Neural crest cell (in vitro differentiated cells): ENCODE data around the gene GRK5. TPM values are rescaled to one million over a fixed set of nuclear protein-coding genes. Genes with fewer than 3 reads are reported as not detected.
A peak's percentile ranks its signal among the peaks of the same experiment; 100 is the strongest.

ENCODE experiments used
- DNase-seq: peaks from one replicate; pipeline ENCODE4 v3.0.0; 2021; ENCODE audit warnings: low read depth, mixed read lengths, low spot score
- H3K27ac Mint-ChIP-seq: one replicate; pipeline ENCODE4 v1.8.0; 2021; ENCODE audit warnings: mild to moderate bottlenecking, mixed read lengths; ENCODE audit not compliant: unreplicated experiment
- H3K27me3 Mint-ChIP-seq: 2 replicates; pipeline ENCODE4 v1.8.0; 2021; ENCODE audit warnings: low read depth, mild to moderate bottlenecking, mixed read lengths
- H3K36me3 Mint-ChIP-seq: 2 replicates; pipeline ENCODE4 v1.8.0; 2021; ENCODE audit warnings: low read depth, mild to moderate bottlenecking, mixed read lengths
- H3K4me1 Mint-ChIP-seq: 2 replicates; pipeline ENCODE4 v1.8.0; 2021; ENCODE audit warnings: mixed read lengths
- H3K4me3 Mint-ChIP-seq: one replicate; pipeline ENCODE4 v1.8.0; 2021; ENCODE audit warnings: mild to moderate bottlenecking, mixed read lengths
- H3K9me3 Mint-ChIP-seq: 2 replicates; pipeline ENCODE4 v1.8.0; 2021; ENCODE audit warnings: mixed read lengths
- total RNA-seq: library from RNA; stranded (reverse); gene quantifications from 2 replicates; pipeline ENCODE4 v1.2.1, GENCODE V29; 2021
- TF ChIP-seq, protein P1 (sequence below): fragments of 200-600 bp; sonication (generic); conservative IDR thresholded peaks from 2 replicates; pipeline ENCODE4 v1.5.0; 2021; ENCODE audit warnings: antibody characterized with exemption, mild to moderate bottlenecking

Gene GRK5
- total RNA-seq, 1 donor from 2014 or later, result 13.5 TPM

DNA sequence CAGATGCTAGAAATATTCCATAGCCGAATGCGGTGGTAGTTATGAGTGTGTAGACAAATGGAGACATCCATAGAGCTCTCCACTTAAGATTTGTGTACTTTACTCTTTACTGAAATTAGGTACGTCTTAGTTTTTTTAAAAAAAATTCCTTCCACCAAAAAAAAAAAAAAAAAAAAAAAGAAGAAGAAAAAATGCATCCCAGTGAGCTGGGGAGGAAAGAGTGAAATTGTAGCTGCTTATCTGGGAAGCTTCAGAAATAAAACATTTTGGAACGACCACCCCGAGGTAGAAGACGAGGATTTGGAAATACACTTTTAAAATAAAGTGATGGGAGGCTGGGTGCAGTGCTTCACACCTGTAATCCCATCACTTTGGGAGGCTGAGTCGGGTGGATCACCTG lies 281.3 kb downstream of the GRK5 start:
- no peak for DNase-seq
- Mint-ChIP-seq H3K27me3 (no peaks in the 10 kb centered on the region), H3K9me3 (no peaks in the 10 kb centered on the region), H3K36me3 (no peaks in the 10 kb centered on the region), H3K4me3 (no peak overlapping the region), H3K27ac (no peak overlapping the region), H3K4me1 (no peaks in the 10 kb centered on the region)
- TF ChIP-seq, protein P1, sequence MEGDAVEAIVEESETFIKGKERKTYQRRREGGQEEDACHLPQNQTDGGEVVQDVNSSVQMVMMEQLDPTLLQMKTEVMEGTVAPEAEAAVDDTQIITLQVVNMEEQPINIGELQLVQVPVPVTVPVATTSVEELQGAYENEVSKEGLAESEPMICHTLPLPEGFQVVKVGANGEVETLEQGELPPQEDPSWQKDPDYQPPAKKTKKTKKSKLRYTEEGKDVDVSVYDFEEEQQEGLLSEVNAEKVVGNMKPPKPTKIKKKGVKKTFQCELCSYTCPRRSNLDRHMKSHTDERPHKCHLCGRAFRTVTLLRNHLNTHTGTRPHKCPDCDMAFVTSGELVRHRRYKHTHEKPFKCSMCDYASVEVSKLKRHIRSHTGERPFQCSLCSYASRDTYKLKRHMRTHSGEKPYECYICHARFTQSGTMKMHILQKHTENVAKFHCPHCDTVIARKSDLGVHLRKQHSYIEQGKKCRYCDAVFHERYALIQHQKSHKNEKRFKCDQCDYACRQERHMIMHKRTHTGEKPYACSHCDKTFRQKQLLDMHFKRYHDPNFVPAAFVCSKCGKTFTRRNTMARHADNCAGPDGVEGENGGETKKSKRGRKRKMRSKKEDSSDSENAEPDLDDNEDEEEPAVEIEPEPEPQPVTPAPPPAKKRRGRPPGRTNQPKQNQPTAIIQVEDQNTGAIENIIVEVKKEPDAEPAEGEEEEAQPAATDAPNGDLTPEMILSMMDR, result no peak

DNA sequence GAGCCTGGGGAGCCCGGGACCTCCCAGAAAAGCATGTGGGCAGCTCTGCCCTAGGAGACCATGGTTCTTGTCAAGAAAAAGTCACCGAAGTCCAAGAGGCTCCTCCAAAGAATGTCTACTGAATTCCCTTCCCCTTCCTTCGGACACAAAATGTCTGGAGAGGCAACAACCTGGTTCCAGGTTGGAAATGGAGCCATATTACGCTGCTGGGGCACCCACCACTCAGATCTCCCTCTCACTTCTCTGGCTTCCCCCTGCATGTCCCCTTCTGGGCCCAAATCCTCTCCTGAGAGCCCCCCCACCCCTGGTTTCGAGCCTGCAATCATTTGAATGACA lies 282.6 kb downstream of the GRK5 start:
- H3K4me3 Mint-ChIP-seq, result no peak overlapping the region
- DNase-seq, result no peak
- no peak overlapping the region for H3K27ac Mint-ChIP-seq
- no peaks in the 10 kb centered on the region for H3K9me3 Mint-ChIP-seq
- H3K4me1 Mint-ChIP-seq, result peaks cover 8% of the 10 kb centered on the region
- no peaks in the 10 kb centered on the region for H3K27me3 Mint-ChIP-seq
- no peaks in the 10 kb centered on the region for H3K36me3 Mint-ChIP-seq
- TF ChIP-seq, protein P1, result peak; percentile 35

DNA sequence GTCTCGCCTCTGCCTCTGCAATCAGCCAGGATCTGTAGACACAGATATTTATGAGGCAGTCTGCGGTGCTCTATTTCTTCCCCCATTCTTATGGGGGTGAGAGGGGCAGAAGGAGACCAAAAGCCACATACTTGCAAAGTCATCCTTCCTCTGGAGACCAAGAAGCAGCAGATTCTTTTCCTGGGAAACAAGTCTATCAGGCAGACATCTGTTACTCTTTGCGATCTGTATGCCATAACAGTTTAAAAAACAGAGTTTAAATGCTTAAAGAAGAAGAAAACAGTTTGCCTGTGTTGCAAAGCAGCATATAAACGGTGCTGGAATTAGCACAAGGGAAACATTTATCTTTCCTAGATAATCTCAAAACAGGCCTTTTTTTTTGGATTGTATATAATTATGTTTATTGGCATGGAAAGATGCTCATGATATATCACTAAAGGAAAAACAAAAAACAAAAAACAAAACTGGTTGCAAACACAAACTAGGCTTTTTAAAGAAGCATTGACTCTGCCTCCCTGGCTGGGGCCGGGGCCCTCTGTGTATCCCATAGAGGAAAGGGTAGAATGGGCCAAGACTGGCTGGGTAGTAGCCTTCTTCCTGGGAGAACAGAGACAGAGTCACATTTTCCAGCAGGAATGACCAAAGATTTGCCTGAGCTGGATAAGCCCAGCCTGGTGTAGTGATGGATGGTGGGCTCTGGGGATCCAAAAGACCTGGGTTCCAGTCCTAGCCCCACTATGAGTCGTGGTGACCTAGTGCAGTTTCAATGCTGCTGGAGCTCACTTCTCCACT lies 284.8 kb downstream of the GRK5 start:
- no peaks in the 10 kb centered on the region for H3K36me3 Mint-ChIP-seq
- H3K4me1 Mint-ChIP-seq, result peaks cover 9% of the 10 kb centered on the region
- H3K9me3 Mint-ChIP-seq, result no peaks in the 10 kb centered on the region
- no peak for DNase-seq
- TF ChIP-seq, protein P1, result no peak
- no peaks in the 10 kb centered on the region for H3K27me3 Mint-ChIP-seq
- no peak overlapping the region for H3K27ac Mint-ChIP-seq
- H3K4me3 Mint-ChIP-seq, result no peak overlapping the region

DNA sequence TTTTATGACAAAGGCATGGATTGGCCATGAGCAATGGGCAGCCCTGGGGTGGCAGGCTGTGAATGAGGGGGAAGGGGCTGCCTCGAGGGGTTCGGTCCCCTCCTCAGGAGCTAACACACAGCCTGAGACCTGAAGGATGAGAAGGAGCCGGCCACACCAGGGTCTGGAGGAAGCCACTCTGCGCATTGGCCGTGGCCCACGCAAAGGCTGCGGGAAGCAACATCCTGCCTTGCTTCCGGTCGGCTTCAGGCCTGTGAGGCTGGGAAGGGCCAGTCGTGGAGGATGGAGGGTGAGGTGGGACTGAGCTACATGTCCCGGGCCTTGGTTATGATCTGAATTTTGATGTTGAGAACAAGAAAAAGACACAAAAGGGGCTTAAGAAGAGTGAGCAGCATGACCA lies 285.8 kb downstream of the GRK5 start:
- Mint-ChIP-seq H3K4me3 (no peak overlapping the region), H3K36me3 (no peaks in the 10 kb centered on the region), H3K27me3 (no peaks in the 10 kb centered on the region), H3K4me1 (peaks cover 9% of the 10 kb centered on the region), H3K27ac (no peak overlapping the region), H3K9me3 (no peaks in the 10 kb centered on the region)
- TF ChIP-seq, protein P1, result no peak
- no peak for DNase-seq

DNA sequence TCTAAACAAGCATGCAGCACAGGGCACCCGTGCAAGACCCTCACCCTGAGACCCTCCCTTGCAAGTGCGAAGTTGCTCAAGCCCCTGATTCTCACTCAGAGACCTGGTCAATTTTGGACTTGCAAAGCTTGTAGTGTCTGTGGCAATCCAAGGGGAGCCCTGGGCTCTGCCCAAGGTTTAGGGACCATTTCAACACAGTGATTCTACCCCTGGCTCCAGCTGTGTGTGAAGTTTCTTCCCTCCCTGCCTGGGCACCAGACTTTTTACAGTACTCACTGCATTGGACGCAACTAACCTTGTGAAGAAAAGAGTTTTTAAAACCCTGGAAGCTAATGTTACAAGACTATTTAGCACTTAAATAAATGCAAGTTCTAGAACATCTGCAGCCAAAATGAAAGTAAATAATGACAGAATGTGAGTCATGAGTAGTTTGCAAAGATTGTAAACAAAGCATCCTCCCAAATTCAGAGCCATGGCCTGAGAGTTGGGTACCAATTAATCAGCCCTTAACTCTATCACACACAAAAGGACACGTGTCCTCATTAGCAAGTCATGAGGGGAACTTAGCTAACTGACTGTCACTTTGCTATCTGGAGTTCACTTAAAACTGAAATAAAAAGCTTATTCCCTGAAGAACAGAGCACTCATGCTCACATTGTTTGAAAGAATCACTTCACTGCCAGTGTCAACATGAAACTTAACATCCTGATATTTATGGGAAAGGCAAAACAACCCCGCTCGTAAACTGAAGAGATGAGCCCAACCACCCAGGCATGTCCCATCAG lies 287.1 kb downstream of the GRK5 start:
- Mint-ChIP-seq H3K9me3 (no peaks in the 10 kb centered on the region), H3K4me3 (no peak overlapping the region), H3K27ac (no peak overlapping the region), H3K36me3 (no peaks in the 10 kb centered on the region), H3K4me1 (peaks cover 12% of the 10 kb centered on the region), H3K27me3 (no peaks in the 10 kb centered on the region)
- no peak for DNase-seq
- TF ChIP-seq, protein P1, result no peak
